ENCODE data around the gene KRT40. TPM values are rescaled to one million over a fixed set of nuclear protein-coding genes. Genes with fewer than 3 reads are reported as not detected.

The KRT40 gene
- total and polyA plus RNA-seq, 9 donors, result not detected

DNA sequence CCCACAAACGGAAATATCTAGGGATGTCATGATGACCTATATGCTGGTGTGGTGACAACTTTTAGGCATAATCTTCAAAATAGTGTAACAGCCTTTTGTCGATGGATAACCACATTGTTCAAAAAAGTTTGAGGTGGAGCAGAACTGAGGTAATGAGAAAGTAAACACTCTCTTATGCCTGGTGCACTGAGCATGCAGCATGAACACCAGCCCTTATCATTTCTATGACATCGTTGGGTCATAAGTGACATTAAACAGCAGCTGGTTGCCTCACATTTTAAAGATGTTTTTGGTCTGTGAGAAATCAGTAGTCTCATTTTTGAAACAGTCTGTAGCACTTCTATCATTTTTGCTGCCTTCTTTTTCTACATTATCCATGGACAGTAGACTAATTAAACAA lies 48.5 kb downstream of the KRT40 start:
- TF ChIP-seq, protein P1, sequence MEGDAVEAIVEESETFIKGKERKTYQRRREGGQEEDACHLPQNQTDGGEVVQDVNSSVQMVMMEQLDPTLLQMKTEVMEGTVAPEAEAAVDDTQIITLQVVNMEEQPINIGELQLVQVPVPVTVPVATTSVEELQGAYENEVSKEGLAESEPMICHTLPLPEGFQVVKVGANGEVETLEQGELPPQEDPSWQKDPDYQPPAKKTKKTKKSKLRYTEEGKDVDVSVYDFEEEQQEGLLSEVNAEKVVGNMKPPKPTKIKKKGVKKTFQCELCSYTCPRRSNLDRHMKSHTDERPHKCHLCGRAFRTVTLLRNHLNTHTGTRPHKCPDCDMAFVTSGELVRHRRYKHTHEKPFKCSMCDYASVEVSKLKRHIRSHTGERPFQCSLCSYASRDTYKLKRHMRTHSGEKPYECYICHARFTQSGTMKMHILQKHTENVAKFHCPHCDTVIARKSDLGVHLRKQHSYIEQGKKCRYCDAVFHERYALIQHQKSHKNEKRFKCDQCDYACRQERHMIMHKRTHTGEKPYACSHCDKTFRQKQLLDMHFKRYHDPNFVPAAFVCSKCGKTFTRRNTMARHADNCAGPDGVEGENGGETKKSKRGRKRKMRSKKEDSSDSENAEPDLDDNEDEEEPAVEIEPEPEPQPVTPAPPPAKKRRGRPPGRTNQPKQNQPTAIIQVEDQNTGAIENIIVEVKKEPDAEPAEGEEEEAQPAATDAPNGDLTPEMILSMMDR (IDR thresholded peaks at IDR 0.05), result no peak
- TF ChIP-seq POLR2A (IDR thresholded peaks at IDR 0.05) (no peak), EP300 (IDR thresholded peaks at IDR 0.05) (no peak)
- no peak for DNase-seq
- Histone ChIP-seq H3K4me1 (ENCODE audit: insufficient read depth) (no peaks in the 10 kb centered on the region), H3K9me3 (no peaks in the 10 kb centered on the region), H3K36me3 (no peaks in the 10 kb centered on the region), H3K4me3 (no peak overlapping the region), H3K27ac (no peak overlapping the region), H3K27me3 (no peaks in the 10 kb centered on the region)
- WGBS, 3 donors, result 35 to 62% (median 36%) methylated on average over 3 of the region's 3 CpGs
- intact Hi-C loops (cut with DNase I), result no loop called here

- Histone ChIP-seq H3K4me1 (ENCODE audit: insufficient read depth) (no peaks in the 10 kb centered on the region), H3K4me3 (no peak overlapping the region), H3K9me3 (no peaks in the 10 kb centered on the region), H3K27ac (no peak overlapping the region), H3K27me3 (no peaks in the 10 kb centered on the region), H3K36me3 (no peaks in the 10 kb centered on the region)
- TF ChIP-seq POLR2A (IDR thresholded peaks at IDR 0.05) (no peak), EP300 (IDR thresholded peaks at IDR 0.05) (no peak)
- TF ChIP-seq, protein P1 (IDR thresholded peaks at IDR 0.05), result no peak
- WGBS, 3 donors, result 65 to 70% (median 69%) methylated on average over 2 of the region's 2 CpGs
- intact Hi-C loops (cut with DNase I), result no loop called here
- DNase-seq, result no peak
These were observed 51.5 kb downstream of the KRT40 start for GRCh38 chr17:40932608-40933007.

- intact Hi-C loops (cut with DNase I), result no loop called here
- H3K4me3 ChIP-seq, result no peak overlapping the region
- TF ChIP-seq, protein P1 (IDR thresholded peaks at IDR 0.05), result no peak
- TF ChIP-seq POLR2A (IDR thresholded peaks at IDR 0.05) (no peak), EP300 (IDR thresholded peaks at IDR 0.05) (no peak)
- 76 to 80% (median 78%) methylated on average over 3 of the region's 3 CpGs for WGBS, 3 donors
- no peak overlapping the region for H3K27ac ChIP-seq
- DNase-seq, result no peak
- no peaks in the 10 kb centered on the region for H3K27me3 ChIP-seq
- H3K9me3 ChIP-seq, result no peaks in the 10 kb centered on the region
- no peaks in the 10 kb centered on the region for H3K4me1 ChIP-seq (ENCODE audit: insufficient read depth)
- no peaks in the 10 kb centered on the region for H3K36me3 ChIP-seq
These were observed 52.8 kb downstream of the KRT40 start for GRCh38 chr17:40931311-40931710.

Small RNA genes within 50 kb of the gene (small RNA-seq; reads per million reads assigned to genes)
- gene KRTAP3-4P, result not detected

Other genes starting within 250 kb of the KRT40 start
Only the 30 nearest of the 35 such genes appear.
- gene KRT27, start 201.8 kb downstream of the KRT40 start, total RNA-seq, result not detected
- not detected for gene KRT27, start 201.8 kb downstream of the KRT40 start, polyA plus RNA-seq
- not detected for gene KRT28, start 184.4 kb downstream of the KRT40 start, total RNA-seq
- not detected for gene KRT28, start 184.4 kb downstream of the KRT40 start, polyA plus RNA-seq
- gene KRT10, start 161.7 kb downstream of the KRT40 start, total RNA-seq, result 10 to 100 TPM; 10.4 to 57.3 (median 39.4) TPM
- 10 to 100 TPM; 16.2 to 35.2 TPM for gene KRT10, start 161.7 kb downstream of the KRT40 start, polyA plus RNA-seq
- not detected for gene KRT12, start 117.1 kb downstream of the KRT40 start, total RNA-seq
- not detected for gene KRT12, start 117.1 kb downstream of the KRT40 start, polyA plus RNA-seq
- gene KRT20, start 99.1 kb downstream of the KRT40 start, total RNA-seq, result 1 to 10 TPM in 1 of 7 donors, under 1 TPM in 2, not detected in 4; 0.27 to 4.2 (median 0.77) TPM
- gene KRT20, start 99.1 kb downstream of the KRT40 start, polyA plus RNA-seq, result under 1 TPM in 1 of 2 donors, not detected in 1; 0.05 TPM
- gene KRT23, start 46.7 kb downstream of the KRT40 start, total RNA-seq, result 1 to 10 TPM in 3 of 7 donors, under 1 TPM in 2, not detected in 2; 0.22 to 5.0 (median 1.3) TPM
- gene KRT23, start 46.7 kb downstream of the KRT40 start, polyA plus RNA-seq, result under 1 TPM; 0.05 to 0.53 TPM
- gene KRT39, start 17.4 kb downstream of the KRT40 start, total RNA-seq, result under 1 TPM in 1 of 7 donors, not detected in 6; 0.69 TPM
- gene KRT39, start 17.4 kb downstream of the KRT40 start, polyA plus RNA-seq, result not detected
- not detected for gene KRTAP3-3, start 9.8 kb upstream of the KRT40 start, total RNA-seq
- not detected for gene KRTAP3-3, start 9.8 kb upstream of the KRT40 start, polyA plus RNA-seq
- gene KRTAP3-2, start 15.6 kb upstream of the KRT40 start, total RNA-seq, result not detected
- gene KRTAP3-2, start 15.6 kb upstream of the KRT40 start, polyA plus RNA-seq, result not detected
- gene KRTAP3-1, start 24.8 kb upstream of the KRT40 start, total RNA-seq, result not detected
- not detected for gene KRTAP3-1, start 24.8 kb upstream of the KRT40 start, polyA plus RNA-seq
- gene KRTAP1-5, start 42.9 kb upstream of the KRT40 start, total RNA-seq, result not detected
- under 1 TPM in 1 of 2 donors, not detected in 1; 0.06 TPM for gene KRTAP1-5, start 42.9 kb upstream of the KRT40 start, polyA plus RNA-seq
- gene KRTAP1-4, start 45.9 kb upstream of the KRT40 start, total RNA-seq, result not detected
- not detected for gene KRTAP1-4, start 45.9 kb upstream of the KRT40 start, polyA plus RNA-seq
- gene KRTAP1-3, start 50.5 kb upstream of the KRT40 start, total RNA-seq, result not detected
- gene KRTAP1-3, start 50.5 kb upstream of the KRT40 start, polyA plus RNA-seq, result not detected
- gene KRTAP1-1, start 57.1 kb upstream of the KRT40 start, total RNA-seq, result not detected
- not detected for gene KRTAP1-1, start 57.1 kb upstream of the KRT40 start, polyA plus RNA-seq
- gene KRTAP2-1, start 63.0 kb upstream of the KRT40 start, total RNA-seq, result not detected
- gene KRTAP2-1, start 63.0 kb upstream of the KRT40 start, polyA plus RNA-seq, result not detected
- not detected for gene KRTAP2-2, start 70.9 kb upstream of the KRT40 start, total RNA-seq
- gene KRTAP2-2, start 70.9 kb upstream of the KRT40 start, polyA plus RNA-seq, result not detected
- not detected for gene KRTAP2-3, start 75.8 kb upstream of the KRT40 start, total RNA-seq
- not detected for gene KRTAP2-3, start 75.8 kb upstream of the KRT40 start, polyA plus RNA-seq
- not detected for gene KRTAP2-4, start 81.6 kb upstream of the KRT40 start, total RNA-seq
- not detected for gene KRTAP2-4, start 81.6 kb upstream of the KRT40 start, polyA plus RNA-seq
- not detected for gene KRTAP4-7, start 99.8 kb upstream of the KRT40 start, total RNA-seq
- gene KRTAP4-7, start 99.8 kb upstream of the KRT40 start, polyA plus RNA-seq, result not detected
- not detected for gene KRTAP4-8, start 113.8 kb upstream of the KRT40 start, total RNA-seq
- not detected for gene KRTAP4-8, start 113.8 kb upstream of the KRT40 start, polyA plus RNA-seq
- gene KRTAP4-16, start 117.9 kb upstream of the KRT40 start, total RNA-seq, result not detected
- not detected for gene KRTAP4-16, start 117.9 kb upstream of the KRT40 start, polyA plus RNA-seq
- gene KRTAP4-9, start 121.1 kb upstream of the KRT40 start, total RNA-seq, result not detected
- not detected for gene KRTAP4-9, start 121.1 kb upstream of the KRT40 start, polyA plus RNA-seq
- not detected for gene KRTAP4-11, start 134.0 kb upstream of the KRT40 start, total RNA-seq
- not detected for gene KRTAP4-11, start 134.0 kb upstream of the KRT40 start, polyA plus RNA-seq
- not detected for gene KRTAP4-12, start 139.9 kb upstream of the KRT40 start, total RNA-seq
- not detected for gene KRTAP4-12, start 139.9 kb upstream of the KRT40 start, polyA plus RNA-seq
- not detected for gene KRTAP4-6, start 156.2 kb upstream of the KRT40 start, total RNA-seq
- not detected for gene KRTAP4-6, start 156.2 kb upstream of the KRT40 start, polyA plus RNA-seq
- not detected for gene KRTAP4-5, start 165.5 kb upstream of the KRT40 start, total RNA-seq
- not detected for gene KRTAP4-5, start 165.5 kb upstream of the KRT40 start, polyA plus RNA-seq
- gene KRTAP4-4, start 176.4 kb upstream of the KRT40 start, total RNA-seq, result not detected
- not detected for gene KRTAP4-4, start 176.4 kb upstream of the KRT40 start, polyA plus RNA-seq
- gene KRTAP4-3, start 183.9 kb upstream of the KRT40 start, total RNA-seq, result not detected
- gene KRTAP4-3, start 183.9 kb upstream of the KRT40 start, polyA plus RNA-seq, result not detected
- gene KRTAP4-2, start 193.9 kb upstream of the KRT40 start, total RNA-seq, result not detected
- gene KRTAP4-2, start 193.9 kb upstream of the KRT40 start, polyA plus RNA-seq, result not detected
- not detected for gene KRTAP4-1, start 200.6 kb upstream of the KRT40 start, total RNA-seq
- gene KRTAP4-1, start 200.6 kb upstream of the KRT40 start, polyA plus RNA-seq, result not detected